Measurements from ENCODE around the gene SPEF1.

The SPEF1 gene

GRCh38 chr20:3730803-3731672, 50.2 kb downstream of the SPEF1 start:
- DNase-seq (ENCODE audit: low read depth in 2 of 2), result no peak

DNA sequence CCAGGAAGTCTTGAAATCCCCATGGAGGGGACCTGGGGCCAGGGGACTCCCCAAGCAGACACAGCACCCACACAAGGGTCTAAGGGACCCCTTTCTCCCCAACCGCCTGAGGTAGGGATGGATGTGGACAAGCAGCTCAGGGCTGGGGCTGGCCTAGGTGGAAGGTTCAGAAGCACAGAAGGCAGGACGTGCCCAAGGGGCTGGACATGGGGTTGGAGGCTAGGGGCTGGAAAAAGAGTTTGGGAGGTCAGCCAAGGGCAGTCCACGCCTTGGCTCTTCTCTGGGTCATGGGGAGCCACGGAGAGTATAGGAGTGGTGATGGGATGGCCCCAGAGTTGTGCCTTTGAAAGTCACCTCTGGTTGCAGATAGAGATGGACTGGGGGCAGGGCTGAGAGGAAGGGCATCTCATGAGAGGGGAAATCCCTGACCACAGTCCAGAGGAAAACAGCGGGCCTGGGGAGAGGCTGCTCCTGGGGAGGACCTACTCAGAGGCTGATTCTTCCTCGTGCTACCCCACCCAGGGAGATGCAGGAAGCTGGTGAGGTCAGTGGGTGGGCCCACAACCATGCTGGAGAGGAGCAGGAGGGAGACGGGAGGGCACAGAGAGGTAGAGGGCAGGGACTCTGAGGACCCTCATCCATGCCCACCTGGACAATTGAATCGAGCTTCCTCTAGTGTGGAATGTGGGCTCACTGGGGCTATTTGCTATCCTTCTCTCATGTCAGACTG, 51.3 kb downstream of the SPEF1 start:
- no peak for DNase-seq (ENCODE audit: low read depth in 2 of 2)

GRCh38 chr20:3729378-3729777, 51.9 kb downstream of the SPEF1 start:
- DNase-seq (ENCODE audit: low read depth in 2 of 2), result no peak

GRCh38 chr20:3728876-3729275, 52.4 kb downstream of the SPEF1 start:
- DNase-seq (ENCODE audit: low read depth in 2 of 2), result no peak

DNA sequence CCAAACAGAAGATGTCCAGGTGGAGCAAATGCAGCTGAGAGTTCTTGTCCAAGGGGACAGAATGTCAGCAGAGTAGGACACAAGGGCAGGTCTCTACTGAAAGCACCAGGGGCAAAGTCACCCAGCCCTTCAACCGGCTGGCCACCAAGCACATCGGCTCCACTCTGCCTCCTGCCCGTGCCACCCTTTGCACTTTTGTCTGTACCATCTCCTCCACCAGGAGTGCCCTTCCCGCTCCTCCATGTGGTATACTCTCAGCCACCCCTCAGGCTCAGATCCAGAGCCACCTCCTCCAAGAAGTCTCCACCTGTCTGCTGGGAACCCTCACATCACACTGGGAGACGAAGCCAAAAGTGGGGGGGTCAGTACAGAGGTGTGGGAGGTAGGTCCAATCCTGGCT, 52.9 kb downstream of the SPEF1 start:
- DNase-seq (ENCODE audit: low read depth in 2 of 2), result no peak
